KG1 (cell line): ENCODE data around the gene FCAMR.

Experiments
- DNase-seq: peaks from one replicate; lab custom pipeline; 2025; lab: John Stamatoyannopoulos, UW

Gene FCAMR

GRCh38 chr1:206909161-206909882 is 60.9 kb downstream of the FCAMR start:
- DNase-seq, result no peak

- no peak for DNase-seq
Measured at GRCh38 chr1:206908038-206908437, 62.2 kb downstream of the FCAMR start.
